T47D (cell line): ENCODE results near the gene BPI.
"Not testable (repeated sequence)": the region's sequence is repeated elsewhere in the genome, so short reads cannot be mapped to it uniquely, and the experiment has no call there.

ENCODE experiments used
- DNase-seq, 2 experiments: peaks; one replicate each; pipeline versions ENCODE4 v3.0.0 to v3.0.0-alpha.2; 2011 to 2012; ENCODE audit warnings: low read depth in 1 of 2, low spot score in 1 of 2
- JUND ChIP-seq: IDR thresholded peaks from 2 replicates; pipeline ENCODE4 v1.6.1; 2012; ENCODE audit warnings: low read depth
- in situ Hi-C: cut with HindIII; loops from 2 replicates; pipeline ENCODE4 v1.10.0; 2016; ENCODE audit warnings: low sequenced_read_pairs, low pct_unique_long_range_greater_than_20kb

The BPI gene

DNA sequence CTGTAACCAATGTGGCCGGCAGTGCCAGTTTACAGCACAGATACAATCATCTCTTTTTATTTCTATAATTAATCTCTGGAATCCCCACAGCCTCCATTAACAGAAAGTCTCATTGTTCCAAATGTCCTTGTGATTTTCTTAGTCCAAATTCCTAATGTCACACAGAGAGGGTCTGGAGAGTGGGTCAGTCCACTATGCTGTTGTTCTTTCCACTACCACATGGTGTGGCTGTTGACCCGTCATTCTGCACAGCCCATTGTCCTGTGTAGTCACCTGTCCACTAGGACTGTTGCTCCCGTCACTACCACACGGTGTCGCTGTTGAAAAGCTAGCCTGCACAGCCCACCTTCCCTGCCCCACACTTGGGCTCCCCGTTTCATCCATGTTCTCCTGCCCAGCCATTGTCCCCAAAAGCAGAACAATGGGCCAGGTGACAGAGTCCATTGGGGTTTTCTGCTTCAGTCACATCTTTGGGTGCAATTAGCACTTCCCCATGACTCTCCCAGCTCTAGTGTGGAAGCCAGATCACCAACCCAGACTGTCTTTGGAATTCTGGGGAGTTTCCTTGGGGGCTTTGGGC, 33.7 kb downstream of the BPI start:
- peak in 1 of 2 experiments; percentile 77 for DNase-seq
- TF ChIP-seq JUND, result no peak
- in situ Hi-C loops, result no loop called here

DNA sequence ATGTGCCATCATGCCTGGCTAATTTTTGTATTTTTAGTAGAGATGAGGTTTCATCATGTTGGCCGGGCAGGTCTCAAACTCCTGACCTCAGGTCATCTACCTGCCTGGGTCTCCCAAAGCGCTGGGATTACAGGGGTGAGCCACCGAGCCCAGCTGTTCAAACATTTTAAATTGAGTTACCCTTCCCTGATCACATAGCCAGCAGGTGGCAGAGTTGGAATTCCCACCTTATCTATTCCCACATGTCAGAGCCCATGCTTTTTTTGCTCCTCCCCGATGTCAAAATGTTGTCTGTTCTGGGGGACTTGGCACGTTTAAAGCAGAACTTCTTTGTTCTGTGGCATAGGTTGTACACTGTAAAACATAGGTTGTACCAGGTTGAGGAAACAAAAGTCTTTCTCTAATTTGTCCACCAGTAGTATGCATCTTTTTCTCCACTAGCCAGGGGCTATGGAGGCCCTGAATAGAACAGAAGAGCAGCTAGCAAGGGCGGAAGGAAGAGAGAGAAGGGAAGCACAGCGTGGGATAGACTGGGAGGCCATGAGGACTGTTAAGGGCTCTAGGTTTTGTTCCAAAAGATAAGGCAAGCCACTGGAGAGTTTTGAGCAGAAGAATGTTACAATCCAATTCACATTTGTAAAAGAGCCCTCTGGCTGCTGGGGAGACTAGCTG, 35.0 kb downstream of the BPI start:
- in situ Hi-C loops, result no loop called here
- no peak for TF ChIP-seq JUND
- peak in 1 of 2 experiments; percentile 62 for DNase-seq

DNA sequence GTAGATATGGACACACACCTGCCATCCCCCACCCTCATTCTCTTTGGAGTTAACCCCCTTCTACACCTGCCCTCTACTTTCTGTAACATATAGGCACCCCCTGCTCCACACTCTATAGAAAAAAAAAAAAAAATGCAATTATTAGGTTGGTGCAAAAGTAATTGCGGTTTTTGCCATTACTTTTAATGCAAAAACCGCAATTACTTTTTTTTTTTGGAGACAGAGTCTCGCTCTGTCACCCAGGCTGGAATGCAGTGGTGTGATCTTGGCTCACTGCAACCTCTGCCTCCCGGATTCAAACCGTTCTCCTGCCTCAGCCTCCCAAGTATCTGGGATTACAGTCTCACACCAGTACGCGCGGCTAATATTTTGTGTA, 35.6 kb downstream of the BPI start:
- in situ Hi-C loops, DNase-seq: not testable (repeated sequence)

DNA sequence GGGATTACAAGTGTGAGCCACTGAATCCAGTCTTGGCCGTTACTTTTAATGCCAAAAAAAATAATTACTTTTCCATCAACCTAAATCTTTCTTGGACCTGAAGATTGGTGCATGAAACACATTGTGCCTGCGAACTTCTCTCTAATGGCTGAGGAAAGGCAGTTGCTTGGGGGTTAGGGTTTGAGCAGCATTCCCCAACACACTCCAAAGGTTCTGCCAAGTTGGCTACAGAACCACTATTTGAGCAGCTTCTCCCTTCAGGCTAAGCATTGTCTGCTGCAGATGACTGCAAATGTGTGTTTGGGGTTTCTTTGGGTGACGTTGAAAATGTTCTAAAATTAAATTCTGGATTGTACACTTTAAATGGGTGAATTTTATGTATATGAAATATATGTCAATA, 36.0 kb downstream of the BPI start:
- TF ChIP-seq JUND, result no peak
- peak in 1 of 2 experiments; percentile 19 for DNase-seq
- in situ Hi-C loops, result no loop called here

DNA sequence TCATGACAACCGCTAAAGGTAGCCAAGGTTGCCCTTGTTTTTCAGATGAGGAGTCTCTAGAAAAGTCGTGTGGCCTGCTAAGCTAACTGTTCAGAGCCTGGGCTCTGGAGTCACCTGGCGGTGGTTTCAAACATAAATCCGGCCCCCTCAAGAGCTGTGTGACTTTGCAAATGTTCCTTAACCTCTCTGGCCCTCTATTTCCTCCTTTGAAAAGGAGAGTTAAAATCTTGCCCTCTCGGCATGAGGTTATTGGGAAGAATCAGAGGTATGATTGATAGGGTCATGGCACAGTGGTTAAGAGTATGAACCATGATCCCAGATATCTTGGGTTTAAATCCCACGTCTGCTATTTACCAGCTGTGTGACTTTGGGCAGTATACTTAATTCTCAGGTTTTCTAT, 36.7 kb downstream of the BPI start:
- in situ Hi-C loops, result no loop called here
- DNase-seq, result no peak
- no peak for TF ChIP-seq JUND

DNA sequence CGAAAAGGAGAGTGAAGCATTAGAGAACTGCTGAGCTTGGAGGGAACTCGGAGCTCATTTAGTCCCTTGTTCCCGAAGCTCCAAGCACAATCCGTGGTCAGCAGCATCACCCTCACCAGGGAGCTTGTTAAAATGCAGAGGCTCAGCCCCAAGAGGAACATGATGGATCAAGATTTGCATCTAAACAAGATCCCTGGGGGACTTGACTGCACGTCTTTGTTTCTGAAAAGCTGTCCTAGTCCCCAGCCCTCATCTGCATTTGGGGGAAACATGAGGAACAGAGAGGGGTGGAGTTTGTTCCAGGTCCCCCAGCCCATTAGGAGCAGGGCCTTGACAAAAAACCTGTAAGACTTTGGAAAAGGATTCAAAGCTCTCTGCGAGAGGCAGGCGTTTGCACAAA, 38.3 kb downstream of the BPI start:
- no peak for TF ChIP-seq JUND
- DNase-seq, result no peak
- in situ Hi-C loops, result no loop called here

DNA sequence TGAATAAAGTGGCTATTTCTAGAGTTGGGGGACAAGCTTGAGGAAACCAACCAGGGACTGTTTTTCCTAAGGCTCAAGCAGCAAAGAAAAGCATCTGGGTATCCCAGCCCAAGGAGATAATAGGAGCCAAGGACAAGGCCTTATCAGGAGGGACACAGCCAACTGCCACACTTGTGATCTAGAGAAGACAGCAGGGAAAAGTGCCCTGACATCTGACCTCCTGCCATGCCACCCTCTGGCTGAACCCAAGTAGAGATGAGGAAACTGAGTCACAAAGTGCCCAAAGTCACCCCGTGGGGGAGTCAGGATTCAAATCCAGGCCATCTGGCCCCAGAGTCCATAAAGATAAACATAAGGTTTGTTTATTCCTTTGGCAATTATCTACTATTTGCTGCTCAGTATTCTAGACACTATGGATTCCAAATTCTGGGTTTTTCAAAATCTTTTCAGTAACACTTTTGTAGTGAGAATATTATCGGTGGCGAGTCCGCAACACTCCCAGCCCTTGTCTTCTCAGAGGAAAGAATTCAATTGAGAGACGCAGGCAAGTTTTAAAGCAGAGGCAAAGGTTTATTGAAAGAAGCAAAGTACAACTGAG, 38.9 kb downstream of the BPI start:
- TF ChIP-seq JUND, result no peak
- no peak for DNase-seq
- in situ Hi-C loops, result no loop called here

DNA sequence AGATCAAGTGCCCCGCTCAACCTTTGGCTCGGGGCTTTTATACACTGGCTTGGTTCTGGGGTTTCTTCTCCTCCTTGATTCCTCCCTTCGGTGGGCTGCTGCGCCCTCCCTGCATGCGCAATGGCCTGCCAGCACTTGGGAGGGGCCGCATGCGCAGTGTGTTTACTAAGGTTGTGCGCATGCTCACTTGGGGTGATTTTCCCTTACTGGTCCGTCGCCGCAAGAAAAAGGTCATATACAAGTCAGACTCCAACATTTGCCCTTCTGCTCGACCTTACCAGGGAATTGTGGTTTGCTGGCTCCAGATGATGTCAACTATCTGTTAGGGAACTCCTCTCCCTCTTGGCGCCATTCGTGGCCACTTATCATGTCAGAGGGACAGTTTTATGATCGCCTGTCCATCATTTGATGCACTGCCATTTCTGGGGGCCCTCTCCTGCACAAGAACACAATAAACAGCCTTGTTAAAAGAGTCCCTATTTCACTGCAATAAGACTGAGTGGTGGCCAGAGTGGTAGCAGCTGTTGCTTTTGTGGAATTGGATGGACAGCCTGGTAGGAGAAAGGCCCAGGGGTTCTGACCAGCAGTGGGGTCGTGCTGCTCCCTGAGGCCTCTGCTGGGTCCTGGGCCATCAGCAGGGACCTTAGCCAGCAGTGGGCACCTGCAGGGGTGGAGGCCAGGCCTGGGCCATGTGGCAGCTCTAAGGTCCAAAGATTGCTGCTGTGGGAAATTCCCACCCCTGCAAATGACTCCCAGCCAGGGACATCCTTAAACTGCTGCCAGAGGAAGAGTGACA, 39.6 kb downstream of the BPI start:
- in situ Hi-C loops, result no loop called here
- no peak for TF ChIP-seq JUND
- no peak for DNase-seq

DNA sequence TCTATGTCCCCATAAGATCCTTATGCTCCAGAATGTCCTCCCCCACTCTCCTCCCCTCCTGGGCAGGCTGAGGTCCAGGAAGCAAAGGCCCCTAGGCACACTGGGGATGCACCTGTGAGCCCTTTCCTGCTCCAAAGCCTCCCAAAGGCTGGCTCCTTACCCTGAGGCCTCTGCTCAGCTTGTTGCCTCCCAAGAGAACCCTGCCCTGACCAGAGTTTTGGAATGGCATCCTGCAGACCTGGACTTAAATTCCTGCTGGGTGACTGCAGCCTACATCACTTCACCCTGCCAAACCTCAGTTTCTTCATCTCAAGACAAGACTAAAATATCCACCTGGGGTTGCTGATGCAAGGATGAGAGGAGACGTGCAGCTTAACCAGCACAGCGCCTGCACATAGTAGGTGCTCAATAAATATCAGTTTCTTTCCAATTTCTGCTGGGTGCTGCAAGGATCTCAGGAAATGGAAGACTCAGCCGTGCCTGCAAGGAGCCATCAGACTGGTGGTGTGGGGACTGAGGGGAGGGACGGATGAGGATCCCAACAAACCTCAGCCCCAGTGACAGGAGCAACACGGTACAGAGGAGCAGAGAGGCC, 40.2 kb downstream of the BPI start:
- in situ Hi-C loops, result no loop called here
- peak in 1 of 2 experiments; percentile 26 for DNase-seq
- TF ChIP-seq JUND, result no peak

DNA sequence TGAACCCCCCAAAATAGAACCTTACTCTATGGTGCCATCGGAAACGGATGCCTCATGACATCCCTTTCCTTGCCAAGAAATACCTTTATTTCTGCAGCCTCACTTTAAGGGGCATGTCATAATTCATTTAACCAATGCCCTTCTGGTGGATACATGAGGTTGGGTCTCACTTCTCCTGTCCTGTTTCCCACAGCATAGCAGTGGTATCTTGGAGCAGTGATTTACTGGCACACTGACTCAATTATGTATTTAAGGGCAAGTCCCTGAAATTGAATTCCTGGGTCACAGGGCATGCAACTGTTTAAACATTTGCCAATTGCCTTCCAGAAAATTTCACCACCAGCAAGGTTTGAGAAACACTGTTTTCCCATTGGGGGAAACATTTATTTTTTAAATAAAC, 41.7 kb downstream of the BPI start:
- peak in 1 of 2 experiments; percentile 24 for DNase-seq
- no peak for TF ChIP-seq JUND
- in situ Hi-C loops, result no loop called here

DNA sequence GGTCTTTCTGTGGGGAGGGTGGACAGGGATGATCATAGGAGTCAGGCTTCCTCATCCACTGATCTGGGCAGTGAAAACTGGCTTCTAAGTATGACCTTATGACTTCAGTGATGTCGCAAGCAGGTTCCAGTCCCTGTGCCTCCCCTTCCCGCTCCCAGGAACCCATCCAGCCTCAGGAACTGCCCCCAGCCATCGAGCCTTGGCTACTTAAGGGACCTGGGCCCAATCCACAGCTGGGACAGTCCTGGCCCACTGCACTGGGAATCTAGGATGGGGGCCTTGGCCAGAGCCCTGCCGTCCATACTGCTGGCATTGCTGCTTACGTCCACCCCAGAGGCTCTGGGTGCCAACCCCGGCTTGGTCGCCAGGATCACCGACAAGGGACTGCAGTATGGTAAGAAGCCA, 42.3 kb downstream of the BPI start, which contains the start of gene LBP:
Gene LBP, plus strand, starts transcription at position 236 of the 405 bp plus-strand sequence. Its CDS starts 35 bp downstream, at position 271.
- in situ Hi-C loops, result no loop called here
- no peak for TF ChIP-seq JUND
- DNase-seq, result no peak

DNA sequence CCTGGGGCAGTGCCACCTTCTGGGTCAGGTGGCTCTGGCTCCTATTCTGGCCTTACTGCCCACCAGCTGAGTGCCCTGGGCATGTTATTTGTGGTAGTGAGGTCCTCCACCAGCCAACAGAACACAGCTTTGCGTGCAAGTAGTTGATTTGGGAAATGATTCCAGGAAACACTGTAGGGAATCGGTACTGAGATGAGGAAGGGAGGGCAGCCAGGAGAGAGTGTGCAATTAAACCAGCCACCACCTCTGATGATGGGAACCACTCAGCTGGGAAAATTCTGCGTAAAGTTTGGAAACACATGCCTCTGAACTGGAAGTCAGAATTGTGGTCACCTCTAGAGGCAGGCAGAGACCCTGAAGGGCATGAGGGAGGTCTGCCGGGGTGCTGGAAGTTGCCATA, 42.8 kb downstream of the BPI start:
- in situ Hi-C loops, result no loop called here
- TF ChIP-seq JUND, result no peak
- no peak for DNase-seq

DNA sequence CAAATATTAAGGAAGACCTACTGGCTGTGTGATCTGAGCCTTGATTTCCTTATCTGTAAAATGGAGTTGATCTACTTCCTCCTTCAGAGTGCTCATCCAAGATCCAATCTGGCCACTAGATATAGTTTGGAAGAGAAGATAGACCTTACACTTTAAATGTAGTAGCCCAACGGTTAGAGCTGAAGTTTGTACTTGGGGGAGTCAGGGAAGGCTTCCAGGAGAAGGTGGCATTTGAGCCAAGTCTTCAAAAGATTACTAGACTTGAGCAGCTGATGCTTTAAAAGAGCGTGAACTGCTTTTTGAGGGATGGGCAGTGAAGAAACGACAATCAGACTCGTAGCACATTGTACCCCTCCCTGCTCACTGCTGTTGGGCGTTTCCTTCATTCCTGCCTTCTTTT, 45.9 kb downstream of the BPI start:
- no peak for DNase-seq
- TF ChIP-seq JUND, result no peak
- in situ Hi-C loops, result no loop called here
